HCT116 (cell line): ENCODE measurements around the gene FAM118A. TPM values are rescaled to one million over a fixed set of nuclear protein-coding genes. Genes with fewer than 3 reads are reported as not detected.

Experiments
- ATAC-seq: fragments of 200-7000 bp; cut with Tn5 transposase; 2 replicates; pipeline ENCODE4 v1.9.1; 2020; ENCODE audit warnings: mild to moderate bottlenecking, moderate library complexity
- BruUV-seq: library from RNA; stranded (reverse); fragments of 400-500 nt; replicated peaks from 2 replicates; lab custom pipeline; 2021; lab: Mats Ljungman, UMichigan
- CTCF ChIA-PET: fragments of 300-600 bp; sonication (Branson Sonifier 250); formaldehyde crosslinking; loops from one replicate; lab custom pipeline; 2021; ENCODE audit warnings: antibody characterized with exemption; lab: Charles Lee
- POLR2A ChIA-PET: fragments of 300-600, 350-600 bp; sonication (Branson Sonifier 250); formaldehyde crosslinking; loops from one replicate; lab custom pipeline; 2021; ENCODE audit warnings: antibody characterized with exemption; lab: Charles Lee
- RAD21 ChIA-PET, 2 experiments: fragments of 300-600 bp; sonication (Branson Sonifier 250); formaldehyde crosslinking; loops; one replicate each; lab custom pipeline; 2023; ENCODE audit warnings: low total read pairs in 2 of 2; ENCODE audit not compliant: uncharacterized antibody in 2 of 2, unreplicated experiment in 2 of 2, low non-redundant PET in 1 of 2; lab: Charles Lee
- DNase-seq: peaks from one replicate; pipeline ENCODE4 v3.0.0-alpha.2; 2010; ENCODE audit warnings: low read depth, low spot score
- H2AFZ ChIP-seq: fragments of 200-600 bp; shearing (Covaris generic), sonication (generic); 2 replicates; pipeline ENCODE4 v1.6.1; 2017; ENCODE audit warnings: low read depth, mixed run types, mixed read lengths, antibody characterized with exemption, low read length; ENCODE audit not compliant: poor library complexity, severe bottlenecking
- H3K27ac ChIP-seq: 2 replicates; pipeline ENCODE4 v1.5.1; 2012; ENCODE audit warnings: low read depth, low read length
- H3K27me3 ChIP-seq: fragments of 200-600 bp; sonication (generic); 2 replicates; pipeline ENCODE4 v1.6.1; 2016; ENCODE audit warnings: mixed run types, low read length, mixed read lengths; ENCODE audit not compliant: insufficient read depth
- H3K36me3 ChIP-seq, 2 experiments: fragments of 200-500 bp in 1 of 2; fragments of 200-600 bp in 1 of 2; sonication (Bioruptor generic) in 1 of 2; sonication (generic) in 1 of 2; 2 replicates each; pipeline versions ENCODE4 v1.5.1 to v1.6.1; 2014 to 2016; ENCODE audit warnings: low read length in 2 of 2, inconsistent platforms in 1 of 2, mixed read lengths in 1 of 2, mixed run types in 1 of 2; ENCODE audit not compliant: insufficient read depth in 2 of 2, control insufficient read depth in 1 of 2
- H3K4me1 ChIP-seq, 2 experiments: fragments of 200-600 bp in 1 of 2; sonication (generic) in 1 of 2; 2 replicates each; pipeline versions ENCODE4 v1.5.1 to v1.6.1; 2012 to 2017; ENCODE audit warnings: low read length in 2 of 2, inconsistent platforms in 1 of 2, mild to moderate bottlenecking in 1 of 2, mixed read lengths in 1 of 2, mixed run types in 1 of 2, moderate library complexity in 1 of 2; ENCODE audit not compliant: insufficient read depth in 2 of 2, control insufficient read depth in 1 of 2
- H3K4me2 ChIP-seq: fragments of 200-600 bp; sonication (generic); 2 replicates; pipeline ENCODE4 v1.6.1; 2017; ENCODE audit warnings: mixed run types, low read length, mixed read lengths
- H3K4me3 ChIP-seq, 2 experiments: fragments of 200-600 bp in 1 of 2; sonication (generic) in 1 of 2; replicated peaks in 1 of 2; 2 replicates each; pipeline ENCODE4 v1.5.1; 2011 to 2016; ENCODE audit warnings: low read length in 2 of 2, control low read depth in 1 of 2, low read depth in 1 of 2, mild to moderate bottlenecking in 1 of 2, mixed read lengths in 1 of 2, mixed run types in 1 of 2
- H3K79me2 ChIP-seq: fragments of 200-600 bp; sonication (generic); 2 replicates; pipeline ENCODE4 v1.6.1; 2017; ENCODE audit warnings: mild to moderate bottlenecking, mixed run types, low read length, moderate library complexity, mixed read lengths; ENCODE audit not compliant: insufficient read depth
- H3K9ac ChIP-seq: fragments of 200-600 bp; sonication (generic); 2 replicates; pipeline ENCODE4 v1.6.1; 2016; ENCODE audit warnings: low read length, mixed read lengths
- H3K9me2 ChIP-seq: fragments of 200-600 bp; sonication (generic), shearing (Covaris generic); 2 replicates; pipeline ENCODE4 v1.6.1; 2017; ENCODE audit warnings: mixed run types, mild to moderate bottlenecking, moderate library complexity; ENCODE audit not compliant: insufficient read depth
- H3K9me3 ChIP-seq, 2 experiments: fragments of 200-500 bp in 1 of 2; fragments of 200-600 bp in 1 of 2; sonication (Bioruptor generic) in 1 of 2; sonication (generic) in 1 of 2; 2 replicates each; pipeline ENCODE4 v1.6.1; 2014 to 2017; ENCODE audit warnings: low read length in 2 of 2, mixed read lengths in 2 of 2, inconsistent platforms in 1 of 2, low read depth in 1 of 2, mild to moderate bottlenecking in 1 of 2, mixed run types in 1 of 2, moderate library complexity in 1 of 2; ENCODE audit not compliant: control insufficient read depth in 1 of 2, insufficient read depth in 1 of 2
- H4K20me1 ChIP-seq: fragments of 200-600 bp; sonication (generic), shearing (Covaris generic); 2 replicates; pipeline ENCODE4 v1.6.1; 2017; ENCODE audit warnings: mixed run types, mild to moderate bottlenecking, moderate library complexity; ENCODE audit not compliant: insufficient read depth
- EGR1 ChIP-seq: IDR thresholded peaks from 2 replicates; pipeline ENCODE4 v1.6.1; 2012; ENCODE audit warnings: low read depth
- EZH2phosphoT487 ChIP-seq: fragments of 200-600 bp; IDR thresholded peaks from 2 replicates; pipeline ENCODE4 v1.6.1; 2018; ENCODE audit warnings: antibody characterized with exemption, borderline replicate concordance
- JUND ChIP-seq: IDR thresholded peaks from 2 replicates; pipeline ENCODE4 v1.6.1; 2012
- MAX ChIP-seq: IDR thresholded peaks from 2 replicates; pipeline ENCODE4 v1.6.1; 2012
- POLR2A ChIP-seq: IDR thresholded peaks from 2 replicates; pipeline ENCODE4 v1.7.0; 2011; ENCODE audit warnings: borderline replicate concordance; ENCODE audit not compliant: insufficient read depth, insufficient read length; ENCODE audit errors: extremely low read depth
- TCF7L2 ChIP-seq: IDR thresholded peaks from 2 replicates; pipeline ENCODE4 v1.7.0; 2011; ENCODE audit warnings: borderline replicate concordance, inconsistent platforms; ENCODE audit not compliant: insufficient read depth, insufficient read length; ENCODE audit errors: extremely low read depth
- ZBTB33 ChIP-seq: IDR thresholded peaks from 2 replicates; pipeline ENCODE4 v1.6.1; 2011; ENCODE audit warnings: mild to moderate bottlenecking, low read length, moderate library complexity; ENCODE audit not compliant: insufficient replicate concordance; ENCODE audit errors: extremely low read depth
- intact Hi-C: fragments of 100-400 bp; cut with micrococcal nuclease; formaldehyde crosslinking; loops from 2 replicates; pipeline ENCODE4 v1.10.0; 2022
- total RNA-seq: library from RNA; stranded (reverse); gene quantifications from one replicate; pipeline ENCODE4 v1.2.1, GENCODE V29; 2021; ENCODE audit not compliant: unreplicated experiment
- TF ChIP-seq, protein P1 (sequence below), 3 experiments: fragments of 200-600 bp in 1 of 3; sonication (generic) in 1 of 3; IDR thresholded peaks in 2 of 3; conservative IDR thresholded peaks in 1 of 3; 2 replicates each; pipeline ENCODE4 v1.5.1; 2012 to 2017; ENCODE audit warnings: low read depth in 2 of 3, low read length in 2 of 3, antibody characterized with exemption in 1 of 3, borderline replicate concordance in 1 of 3, control low read depth in 1 of 3, mild to moderate bottlenecking in 1 of 3, mixed read lengths in 1 of 3, mixed run types in 1 of 3, moderate library complexity in 1 of 3; ENCODE audit not compliant: insufficient read depth in 1 of 3
- TF ChIP-seq, protein P2 (sequence below): IDR thresholded peaks from 2 replicates; pipeline ENCODE4 v1.6.1; 2012; ENCODE audit warnings: low read depth

The FAM118A gene
- total RNA-seq, 1 experiment from 2014 or later, result 43.2 TPM

GRCh38 chr22:45304971-45305370, 4.8 kb upstream of the FAM118A start:
- no peak overlapping the region for H3K9ac ChIP-seq
- H2AFZ ChIP-seq, result no peak overlapping the region
- no peak overlapping the region for H3K4me3 ChIP-seq
- RAD21 ChIA-PET, result no interaction called here
- no peaks in the 10 kb centered on the region for H3K9me3 ChIP-seq
- no peaks in the 10 kb centered on the region for H3K27me3 ChIP-seq
- peaks cover 22 to 33% of the 10 kb centered on the region in 2 experiments for H3K4me1 ChIP-seq
- intact Hi-C loops, result no loop called here
- BruUV-seq, result no TSS peak
- no peak overlapping the region for H3K4me2 ChIP-seq
- DNase-seq, result no peak
- H3K79me2 ChIP-seq, result peaks cover 1% of the 10 kb centered on the region; the same call in 1 of the 2 replicates
- no peaks in the 10 kb centered on the region for H4K20me1 ChIP-seq
- POLR2A ChIA-PET, result no interaction called here
- CTCF ChIA-PET, result no interaction called here
- H3K36me3 ChIP-seq, result no peaks in the 10 kb centered on the region
- TF ChIP-seq EGR1, result no peak
- no peak for TF ChIP-seq JUND
- TF ChIP-seq MAX, result no peak
- TF ChIP-seq, protein P1, sequence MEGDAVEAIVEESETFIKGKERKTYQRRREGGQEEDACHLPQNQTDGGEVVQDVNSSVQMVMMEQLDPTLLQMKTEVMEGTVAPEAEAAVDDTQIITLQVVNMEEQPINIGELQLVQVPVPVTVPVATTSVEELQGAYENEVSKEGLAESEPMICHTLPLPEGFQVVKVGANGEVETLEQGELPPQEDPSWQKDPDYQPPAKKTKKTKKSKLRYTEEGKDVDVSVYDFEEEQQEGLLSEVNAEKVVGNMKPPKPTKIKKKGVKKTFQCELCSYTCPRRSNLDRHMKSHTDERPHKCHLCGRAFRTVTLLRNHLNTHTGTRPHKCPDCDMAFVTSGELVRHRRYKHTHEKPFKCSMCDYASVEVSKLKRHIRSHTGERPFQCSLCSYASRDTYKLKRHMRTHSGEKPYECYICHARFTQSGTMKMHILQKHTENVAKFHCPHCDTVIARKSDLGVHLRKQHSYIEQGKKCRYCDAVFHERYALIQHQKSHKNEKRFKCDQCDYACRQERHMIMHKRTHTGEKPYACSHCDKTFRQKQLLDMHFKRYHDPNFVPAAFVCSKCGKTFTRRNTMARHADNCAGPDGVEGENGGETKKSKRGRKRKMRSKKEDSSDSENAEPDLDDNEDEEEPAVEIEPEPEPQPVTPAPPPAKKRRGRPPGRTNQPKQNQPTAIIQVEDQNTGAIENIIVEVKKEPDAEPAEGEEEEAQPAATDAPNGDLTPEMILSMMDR (IDR thresholded peaks at IDR 0.05 in 2 of 3, conservative IDR thresholded peaks at IDR 0.05 in 1 of 3; ENCODE audit: borderline replicate concordance in 1 of 3, insufficient read depth in 1 of 3, low read depth in 2 of 3, low read length in 2 of 3), result no peak
- no peak for TF ChIP-seq TCF7L2
- no peak for TF ChIP-seq ZBTB33
- TF ChIP-seq POLR2A, result no peak
- TF ChIP-seq, protein P2, sequence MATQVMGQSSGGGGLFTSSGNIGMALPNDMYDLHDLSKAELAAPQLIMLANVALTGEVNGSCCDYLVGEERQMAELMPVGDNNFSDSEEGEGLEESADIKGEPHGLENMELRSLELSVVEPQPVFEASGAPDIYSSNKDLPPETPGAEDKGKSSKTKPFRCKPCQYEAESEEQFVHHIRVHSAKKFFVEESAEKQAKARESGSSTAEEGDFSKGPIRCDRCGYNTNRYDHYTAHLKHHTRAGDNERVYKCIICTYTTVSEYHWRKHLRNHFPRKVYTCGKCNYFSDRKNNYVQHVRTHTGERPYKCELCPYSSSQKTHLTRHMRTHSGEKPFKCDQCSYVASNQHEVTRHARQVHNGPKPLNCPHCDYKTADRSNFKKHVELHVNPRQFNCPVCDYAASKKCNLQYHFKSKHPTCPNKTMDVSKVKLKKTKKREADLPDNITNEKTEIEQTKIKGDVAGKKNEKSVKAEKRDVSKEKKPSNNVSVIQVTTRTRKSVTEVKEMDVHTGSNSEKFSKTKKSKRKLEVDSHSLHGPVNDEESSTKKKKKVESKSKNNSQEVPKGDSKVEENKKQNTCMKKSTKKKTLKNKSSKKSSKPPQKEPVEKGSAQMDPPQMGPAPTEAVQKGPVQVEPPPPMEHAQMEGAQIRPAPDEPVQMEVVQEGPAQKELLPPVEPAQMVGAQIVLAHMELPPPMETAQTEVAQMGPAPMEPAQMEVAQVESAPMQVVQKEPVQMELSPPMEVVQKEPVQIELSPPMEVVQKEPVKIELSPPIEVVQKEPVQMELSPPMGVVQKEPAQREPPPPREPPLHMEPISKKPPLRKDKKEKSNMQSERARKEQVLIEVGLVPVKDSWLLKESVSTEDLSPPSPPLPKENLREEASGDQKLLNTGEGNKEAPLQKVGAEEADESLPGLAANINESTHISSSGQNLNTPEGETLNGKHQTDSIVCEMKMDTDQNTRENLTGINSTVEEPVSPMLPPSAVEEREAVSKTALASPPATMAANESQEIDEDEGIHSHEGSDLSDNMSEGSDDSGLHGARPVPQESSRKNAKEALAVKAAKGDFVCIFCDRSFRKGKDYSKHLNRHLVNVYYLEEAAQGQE, result no peak
- no peak for TF ChIP-seq EZH2phosphoT487
- H3K9me2 ChIP-seq, result no peaks in the 10 kb centered on the region
- no peak for ATAC-seq
- H3K27ac ChIP-seq, result no peak overlapping the region
